MM.1S (cell line): ENCODE data around the gene PADI6.

Experiments
- DNase-seq: peaks from one replicate; pipeline ENCODE4 v3.0.0-alpha.2; 2015
- H2AFZ ChIP-seq: fragments of 300-600 bp; sonication (generic); 2 replicates; pipeline ENCODE4 v1.6.0; 2016; ENCODE audit warnings: antibody characterized with exemption, low read length
- H3F3A ChIP-seq: fragments of 300-600 bp; sonication (generic); 2 replicates; pipeline ENCODE4 v1.6.1; 2016; ENCODE audit warnings: mild to moderate bottlenecking, antibody characterized with exemption, low read length, moderate library complexity, mixed read lengths; ENCODE audit not compliant: insufficient read depth
- H3K27ac ChIP-seq: fragments of 300-600 bp; sonication (generic); 2 replicates; pipeline ENCODE4 v1.5.1; 2016; ENCODE audit warnings: mild to moderate bottlenecking, low read length
- H3K27me3 ChIP-seq: fragments of 300-600 bp; sonication (generic); replicated peaks from 2 replicates; pipeline ENCODE4 v1.6.0; 2016; ENCODE audit warnings: low read length; ENCODE audit not compliant: insufficient read depth
- H3K36me3 ChIP-seq: fragments of 300-600 bp; sonication (generic); replicated peaks from 2 replicates; pipeline ENCODE4 v1.6.1; 2016; ENCODE audit warnings: mild to moderate bottlenecking, low read length, mixed read lengths; ENCODE audit not compliant: insufficient read depth
- H3K4me1 ChIP-seq: fragments of 300-600 bp; sonication (generic); 2 replicates; pipeline ENCODE4 v1.6.1; 2016; ENCODE audit warnings: low read length, mixed read lengths
- H3K4me2 ChIP-seq: fragments of 300-600 bp; sonication (generic); 2 replicates; pipeline ENCODE4 v1.6.0; 2016; ENCODE audit warnings: low read depth, low read length
- H3K4me3 ChIP-seq: fragments of 300-600 bp; sonication (generic); 2 replicates; pipeline ENCODE4 v1.5.1; 2016; ENCODE audit warnings: low read length, mixed read lengths
- H3K79me2 ChIP-seq: fragments of 300-600 bp; sonication (generic); 2 replicates; pipeline ENCODE4 v1.6.1; 2016; ENCODE audit warnings: mixed run types, low read length, mixed read lengths
- H3K9ac ChIP-seq: fragments of 300-600 bp; sonication (generic); 2 replicates; pipeline ENCODE4 v1.6.1; 2016; ENCODE audit warnings: low read length, mixed read lengths
- H3K9me2 ChIP-seq: fragments of 300-600 bp; sonication (generic); replicated peaks from 2 replicates; pipeline ENCODE4 v1.6.1; 2016; ENCODE audit warnings: mild to moderate bottlenecking, low read length, mixed read lengths; ENCODE audit not compliant: insufficient read depth
- H3K9me3 ChIP-seq: fragments of 300-600 bp; sonication (generic); replicated peaks from 2 replicates; pipeline ENCODE4 v1.6.1; 2016; ENCODE audit warnings: mild to moderate bottlenecking, low read length, mixed read lengths; ENCODE audit not compliant: insufficient read depth
- H4K20me1 ChIP-seq: fragments of 300-600 bp; sonication (generic); 2 replicates; pipeline ENCODE4 v1.6.1; 2016; ENCODE audit warnings: mild to moderate bottlenecking, low read length, moderate library complexity, mixed read lengths; ENCODE audit not compliant: insufficient read depth
- CTCF ChIP-seq: fragments of 300-600 bp; sonication (generic); IDR thresholded peaks from 2 replicates; pipeline ENCODE4 v1.5.1; 2016; ENCODE audit warnings: antibody characterized with exemption, low read length, mixed read lengths
- EZH2 ChIP-seq: fragments of 300-600 bp; sonication (generic); optimal IDR thresholded peaks from 2 replicates; pipeline ENCODE3; 2017; ENCODE audit warnings: low read depth, mild to moderate bottlenecking, antibody characterized with exemption, low read length, mixed read lengths
- EZH2phosphoT487 ChIP-seq: fragments of 300-600 bp; sonication (generic); IDR thresholded peaks from 2 replicates; pipeline ENCODE4 v1.6.1; 2018; ENCODE audit warnings: antibody characterized with exemption, low read length

Gene PADI6

DNA sequence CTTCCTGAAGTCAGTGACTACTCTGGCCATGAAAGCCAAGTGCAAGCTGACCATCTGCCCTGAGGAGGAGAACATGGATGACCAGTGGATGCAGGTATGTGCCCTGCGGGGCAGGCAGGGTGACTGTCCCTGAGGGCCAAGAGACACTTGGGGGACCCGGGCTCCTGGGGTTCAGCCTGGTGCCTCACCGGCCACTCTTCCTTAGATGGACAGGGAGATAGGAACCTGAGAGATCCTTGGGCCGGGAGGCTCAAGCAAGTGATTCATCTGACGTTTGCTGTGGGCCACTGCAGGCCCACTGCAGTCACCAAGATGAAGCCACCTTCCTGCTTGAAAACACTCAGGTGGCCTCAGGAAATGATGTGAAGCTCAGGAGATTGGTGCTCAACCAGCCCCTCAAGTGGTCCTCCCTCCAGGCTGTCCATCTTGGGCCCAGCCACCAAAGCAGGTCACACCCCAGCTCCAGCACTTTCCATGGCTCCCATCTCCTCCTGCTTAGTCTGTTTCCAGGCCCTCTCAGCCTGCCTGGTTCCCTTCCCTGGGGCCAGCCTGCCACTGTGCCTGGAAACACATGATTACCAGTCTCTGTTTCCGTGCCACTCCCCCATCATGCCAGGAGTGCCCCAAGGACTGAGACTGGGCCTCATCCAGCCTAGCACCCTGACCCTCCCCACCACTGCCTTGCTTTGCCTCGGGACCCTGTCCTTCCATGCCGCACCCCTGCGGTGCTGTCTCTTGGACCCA is 25.8 kb upstream of the PADI6 start:
- H3K4me2 ChIP-seq = no peak overlapping the region
- H3K27me3 ChIP-seq = peaks cover 76% of the 10 kb centered on the region
- H3K9me2 ChIP-seq = no peaks in the 10 kb centered on the region
- no peaks in the 10 kb centered on the region for H3K36me3 ChIP-seq
- no peak overlapping the region for H3K9ac ChIP-seq
- TF ChIP-seq EZH2 (no peak), CTCF (no peak), EZH2phosphoT487 (no peak)
- no peaks in the 10 kb centered on the region for H3K4me1 ChIP-seq
- no peaks in the 10 kb centered on the region for H4K20me1 ChIP-seq
- H3K9me3 ChIP-seq = no peaks in the 10 kb centered on the region
- H3K27ac ChIP-seq = no peak overlapping the region
- no peak overlapping the region for H2AFZ ChIP-seq
- H3K4me3 ChIP-seq = no peak overlapping the region
- no peak for DNase-seq
- H3F3A ChIP-seq = no peaks in the 10 kb centered on the region
- no peaks in the 10 kb centered on the region for H3K79me2 ChIP-seq

- Histone ChIP-seq H4K20me1 (no peaks in the 10 kb centered on the region), H3K27me3 (peaks cover 80% of the 10 kb centered on the region), H3K9ac (no peak overlapping the region), H3K9me3 (no peaks in the 10 kb centered on the region), H3F3A (no peaks in the 10 kb centered on the region), H3K36me3 (no peaks in the 10 kb centered on the region), H2AFZ (no peak overlapping the region), H3K9me2 (no peaks in the 10 kb centered on the region), H3K4me1 (no peaks in the 10 kb centered on the region), H3K79me2 (no peaks in the 10 kb centered on the region), H3K4me2 (no peak overlapping the region), H3K27ac (no peak overlapping the region), H3K4me3 (no peak overlapping the region)
- DNase-seq = no peak
- no peak for TF ChIP-seq CTCF
- no peak for TF ChIP-seq EZH2phosphoT487
- no peak for TF ChIP-seq EZH2
Measured at GRCh38 chr1:17347769-17348592, 24.0 kb upstream of the PADI6 start.

DNA sequence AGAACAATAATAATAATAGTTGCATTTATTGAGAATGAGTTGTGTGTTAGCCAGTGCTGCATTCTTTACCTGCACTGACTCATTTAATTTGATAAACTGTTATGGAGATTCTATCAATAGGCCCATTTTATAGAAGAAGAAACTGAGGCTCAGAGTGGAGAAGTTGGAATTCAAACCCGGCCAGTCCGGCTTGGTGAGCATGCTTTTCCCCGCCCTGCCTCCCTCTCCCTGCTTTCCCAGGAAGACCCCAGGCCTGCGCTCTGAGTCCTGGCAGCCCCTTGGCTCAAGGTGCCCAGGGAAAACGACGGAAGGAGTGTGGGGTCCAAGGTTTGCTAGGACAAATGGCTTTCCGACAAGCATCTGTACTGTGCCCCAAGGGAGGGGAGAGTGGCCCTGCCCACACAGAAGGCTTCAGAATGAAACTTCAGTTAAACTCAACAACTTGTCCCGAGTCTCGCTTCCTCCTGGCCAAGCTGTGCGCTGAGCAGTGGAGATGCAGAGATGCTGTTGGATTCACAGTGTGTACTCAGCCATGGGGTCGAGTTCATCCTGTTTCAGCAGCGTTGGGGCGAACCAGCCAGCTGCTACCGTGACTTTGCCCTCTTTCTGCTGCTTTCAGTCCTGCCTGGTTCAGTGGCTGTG is 23.3 kb upstream of the PADI6 start:
- no peaks in the 10 kb centered on the region for H3K4me1 ChIP-seq
- TF ChIP-seq CTCF (no peak), EZH2phosphoT487 (no peak), EZH2 (no peak)
- no peaks in the 10 kb centered on the region for H4K20me1 ChIP-seq
- no peaks in the 10 kb centered on the region for H3F3A ChIP-seq
- no peaks in the 10 kb centered on the region for H3K79me2 ChIP-seq
- H3K27me3 ChIP-seq = peaks cover 80% of the 10 kb centered on the region
- no peak overlapping the region for H3K9ac ChIP-seq
- no peaks in the 10 kb centered on the region for H3K36me3 ChIP-seq
- DNase-seq = no peak
- no peak overlapping the region for H3K4me3 ChIP-seq
- no peak overlapping the region for H3K4me2 ChIP-seq
- no peaks in the 10 kb centered on the region for H3K9me3 ChIP-seq
- H2AFZ ChIP-seq = no peak overlapping the region
- H3K9me2 ChIP-seq = no peaks in the 10 kb centered on the region
- no peak overlapping the region for H3K27ac ChIP-seq
